HFF-Myc (cell line): ENCODE measurements around the gene SYCP1.

ENCODE experiments used
- DNase-seq: peaks from one replicate; pipeline ENCODE4 v3.0.0-alpha.2; 2011; ENCODE audit warnings: low read depth; ENCODE audit errors: extremely low read depth
- H3K4me3 ChIP-seq: replicated peaks from 2 replicates; pipeline ENCODE4 v1.5.1; 2011; ENCODE audit warnings: low read depth, mild to moderate bottlenecking, control low read depth, low read length
- CTCF ChIP-seq: IDR thresholded peaks from 2 replicates; pipeline ENCODE4 v1.5.1; 2012; ENCODE audit warnings: mild to moderate bottlenecking, low read depth, low read length, control low read depth; ENCODE audit errors: missing control alignments

The SYCP1 gene

GRCh38 chr1:114832057-114832456 lies 22.6 kb upstream of the SYCP1 start:
- TF ChIP-seq CTCF: no peak
- H3K4me3 ChIP-seq: no peak overlapping the region
- no peak for DNase-seq

- no peak overlapping the region for H3K4me3 ChIP-seq
- no peak for TF ChIP-seq CTCF
- no peak for DNase-seq
Observed at GRCh38 chr1:114833421-114833820, 21.2 kb upstream of the SYCP1 start.

GRCh38 chr1:114844270-114844669 lies 10.4 kb upstream of the SYCP1 start:
- H3K4me3 ChIP-seq: no peak overlapping the region
- TF ChIP-seq CTCF: no peak
- DNase-seq: no peak

- TF ChIP-seq CTCF: no peak
- no peak overlapping the region for H3K4me3 ChIP-seq
- no peak for DNase-seq
Observed at GRCh38 chr1:114853584-114853983, 1.1 kb upstream of the SYCP1 start.

GRCh38 chr1:114861384-114861783 lies 6.7 kb downstream of the SYCP1 start:
- TF ChIP-seq CTCF: no peak
- DNase-seq: no peak
- no peak overlapping the region for H3K4me3 ChIP-seq

- DNase-seq: no peak
- H3K4me3 ChIP-seq: no peak overlapping the region
- TF ChIP-seq CTCF: no peak
Observed at GRCh38 chr1:114892194-114892918, 37.7 kb downstream of the SYCP1 start.

GRCh38 chr1:114896795-114897194 lies 42.1 kb downstream of the SYCP1 start:
- no peak overlapping the region for H3K4me3 ChIP-seq
- DNase-seq: no peak
- no peak for TF ChIP-seq CTCF
